Peyer's patch (tissue), 4 donors: Measurements from ENCODE around the gene MAPK10. TPM values are rescaled to one million over a fixed set of nuclear protein-coding genes. Genes with fewer than 3 reads are reported as not detected.

ENCODE experiments used
- DNase-seq, 3 donors: peaks; one replicate each; pipeline ENCODE4 v3.0.0-alpha.2; 2017 to 2019
- H3K27ac ChIP-seq, 4 donors: fragments of 200-600 bp; sonication (generic); one replicate each; pipeline ENCODE4 v1.5.1; 2016 to 2019
- H3K27me3 ChIP-seq, 2 donors: fragments of 200-600 bp; sonication (generic); one replicate each; pipeline ENCODE4 v1.5.1; 2019
- H3K36me3 ChIP-seq, 3 donors: fragments of 200-600 bp; sonication (generic); one replicate each; pipeline ENCODE4 v1.5.1; 2016 to 2019
- H3K4me1 ChIP-seq, 4 donors: fragments of 200-600 bp; sonication (generic); one replicate each; pipeline ENCODE4 v1.5.1; 2016 to 2019
- H3K4me3 ChIP-seq, 4 donors: fragments of 200-600 bp; sonication (generic); 1 replicate in 3 of 4; 2 replicates in 1 of 4; pipeline ENCODE4 v1.5.1; 2016 to 2019; ENCODE audit warnings: mild to moderate bottlenecking in 1 of 4
- H3K9me3 ChIP-seq, 4 donors: fragments of 200-600 bp; sonication (generic); one replicate each; pipeline ENCODE4 v1.5.1; 2016 to 2019; ENCODE audit warnings: mild to moderate bottlenecking in 1 of 4
- POLR2A ChIP-seq, 2 donors: fragments of 450-650 bp; IDR thresholded peaks; one replicate each; pipeline ENCODE4 v1.5.1; 2017; ENCODE audit warnings: antibody characterized with exemption in 2 of 2, mild to moderate bottlenecking in 2 of 2, moderate library complexity in 2 of 2
- total RNA-seq, 4 donors: library from RNA; depleted of rRNA; stranded (reverse); fragments of >200 nt; gene quantifications; one replicate each; pipeline ENCODE4 v1.1.0, GENCODE V29; 2016
- TF ChIP-seq, protein P1 (sequence below), 6 experiments: fragments of 450-650 bp in 4 of 6; fragments of 200-600 bp in 2 of 6; sonication (generic) in 1 of 6; IDR thresholded peaks; one replicate each; pipeline ENCODE4 v1.5.1; 2017 to 2019; ENCODE audit warnings: antibody characterized with exemption in 6 of 6, mild to moderate bottlenecking in 3 of 6, moderate library complexity in 1 of 6

Gene MAPK10
- total RNA-seq, 4 donors from 2014 or later = 1.8 to 35.5 (median 7.3) TPM

- TF ChIP-seq, protein P1, sequence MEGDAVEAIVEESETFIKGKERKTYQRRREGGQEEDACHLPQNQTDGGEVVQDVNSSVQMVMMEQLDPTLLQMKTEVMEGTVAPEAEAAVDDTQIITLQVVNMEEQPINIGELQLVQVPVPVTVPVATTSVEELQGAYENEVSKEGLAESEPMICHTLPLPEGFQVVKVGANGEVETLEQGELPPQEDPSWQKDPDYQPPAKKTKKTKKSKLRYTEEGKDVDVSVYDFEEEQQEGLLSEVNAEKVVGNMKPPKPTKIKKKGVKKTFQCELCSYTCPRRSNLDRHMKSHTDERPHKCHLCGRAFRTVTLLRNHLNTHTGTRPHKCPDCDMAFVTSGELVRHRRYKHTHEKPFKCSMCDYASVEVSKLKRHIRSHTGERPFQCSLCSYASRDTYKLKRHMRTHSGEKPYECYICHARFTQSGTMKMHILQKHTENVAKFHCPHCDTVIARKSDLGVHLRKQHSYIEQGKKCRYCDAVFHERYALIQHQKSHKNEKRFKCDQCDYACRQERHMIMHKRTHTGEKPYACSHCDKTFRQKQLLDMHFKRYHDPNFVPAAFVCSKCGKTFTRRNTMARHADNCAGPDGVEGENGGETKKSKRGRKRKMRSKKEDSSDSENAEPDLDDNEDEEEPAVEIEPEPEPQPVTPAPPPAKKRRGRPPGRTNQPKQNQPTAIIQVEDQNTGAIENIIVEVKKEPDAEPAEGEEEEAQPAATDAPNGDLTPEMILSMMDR (IDR thresholded peaks at IDR 0.05) = no peak
- TF ChIP-seq POLR2A (IDR thresholded peaks at IDR 0.05) = no peak
Observed at GRCh38 chr4:85986266-85986665, 373.6 kb downstream of the MAPK10 start.

DNA sequence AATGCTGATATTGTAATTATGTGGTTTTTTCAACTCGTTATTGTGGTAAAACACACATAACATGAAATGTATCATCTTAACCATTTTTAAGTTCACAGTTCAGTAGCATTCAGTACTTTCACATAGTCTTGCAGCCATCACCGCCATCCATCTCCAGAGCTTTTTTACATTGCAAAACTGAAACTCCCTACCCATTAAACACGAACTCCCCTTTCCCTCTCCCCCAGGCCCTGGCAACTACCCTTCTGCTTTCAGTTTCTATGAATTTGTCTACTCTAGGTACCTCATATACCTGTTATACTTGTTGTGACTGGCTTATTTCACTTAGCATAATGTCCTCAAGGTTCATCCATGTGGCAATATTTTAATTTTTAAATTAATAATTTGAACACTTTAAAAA lies 380.6 kb downstream of the MAPK10 start:
- Histone ChIP-seq H3K9me3 (no peaks in the 10 kb centered on the region), H3K27ac (no peak overlapping the region), H3K36me3 (no peaks in the 10 kb centered on the region), H3K4me3 (no peak overlapping the region), H3K27me3 (no peaks in the 10 kb centered on the region), H3K4me1 (no peaks in the 10 kb centered on the region)
- no peak for DNase-seq
- TF ChIP-seq, protein P1 (IDR thresholded peaks at IDR 0.05) = no peak
- TF ChIP-seq POLR2A (IDR thresholded peaks at IDR 0.05) = no peak

More at GRCh38 chr4:85986266-85986665, 373.6 kb downstream of the MAPK10 start:
- Histone ChIP-seq H3K4me3 (no peak overlapping the region), H3K4me1 (no peaks in the 10 kb centered on the region), H3K27ac (no peak overlapping the region), H3K9me3 (no peaks in the 10 kb centered on the region), H3K36me3 (no peaks in the 10 kb centered on the region), H3K27me3 (no peaks in the 10 kb centered on the region)
- DNase-seq = no peak

DNA sequence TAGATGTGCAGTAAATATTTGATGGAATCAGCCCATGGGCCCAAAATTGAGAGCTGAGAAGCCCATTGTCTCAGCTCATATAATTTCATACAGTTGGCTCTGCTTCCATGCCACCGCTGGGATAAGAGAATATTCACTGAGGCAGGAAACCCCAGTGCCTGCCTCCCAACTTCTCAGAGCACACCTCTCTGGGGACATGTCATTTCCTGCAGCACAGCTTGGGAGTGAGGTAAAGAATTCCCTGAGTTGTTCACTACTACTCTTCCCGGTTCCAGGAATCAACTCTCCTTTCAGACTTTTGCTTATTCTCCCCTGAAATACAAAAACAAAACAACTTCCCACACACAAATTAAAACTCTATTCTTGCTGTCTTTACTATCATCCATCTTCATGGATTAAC lies 389.3 kb downstream of the MAPK10 start:
- no peak for TF ChIP-seq POLR2A (IDR thresholded peaks at IDR 0.05)
- TF ChIP-seq, protein P1 (IDR thresholded peaks at IDR 0.05) = no peak
- Histone ChIP-seq H3K36me3 (no peaks in the 10 kb centered on the region), H3K9me3 (no peaks in the 10 kb centered on the region), H3K27me3 (no peaks in the 10 kb centered on the region), H3K4me3 (no peak overlapping the region), H3K4me1 (no peaks in the 10 kb centered on the region), H3K27ac (no peak overlapping the region)
- no peak for DNase-seq

- no peak for DNase-seq
- H3K27me3 ChIP-seq = no peaks in the 10 kb centered on the region
- TF ChIP-seq, protein P1 (IDR thresholded peaks at IDR 0.05) = peak in 5 of 6 experiments; percentile 48 to 74 (median 65)
- no peak for TF ChIP-seq POLR2A (IDR thresholded peaks at IDR 0.05)
- H3K9me3 ChIP-seq = no peaks in the 10 kb centered on the region
- no peak overlapping the region for H3K27ac ChIP-seq
- H3K4me3 ChIP-seq = no peak overlapping the region
- H3K36me3 ChIP-seq = no peaks in the 10 kb centered on the region
- no peaks in the 10 kb centered on the region for H3K4me1 ChIP-seq
Observed at GRCh38 chr4:85968945-85969819, 390.7 kb downstream of the MAPK10 start.

DNA sequence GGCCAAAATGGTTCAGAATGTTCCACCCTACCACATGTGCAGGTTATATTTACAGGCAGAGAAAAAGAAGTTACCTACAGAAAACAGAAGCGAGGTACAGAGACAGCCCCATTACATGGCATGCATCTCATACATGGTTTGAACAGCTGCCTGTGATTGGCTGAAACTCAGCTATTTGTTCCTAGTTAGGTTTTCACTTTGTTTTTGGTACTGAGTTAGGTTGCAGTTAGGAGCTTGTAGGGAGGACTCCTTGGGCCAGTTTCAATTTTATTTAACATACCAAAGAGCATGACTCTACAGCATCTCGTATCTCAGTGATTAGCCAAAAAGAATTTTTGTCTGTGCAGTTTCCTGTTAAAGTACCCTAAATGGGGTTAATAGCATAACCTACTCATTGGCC lies 392.0 kb downstream of the MAPK10 start:
- DNase-seq = no peak
- Histone ChIP-seq H3K27ac (no peak overlapping the region), H3K9me3 (no peaks in the 10 kb centered on the region), H3K4me3 (no peak overlapping the region), H3K4me1 (no peaks in the 10 kb centered on the region), H3K27me3 (no peaks in the 10 kb centered on the region), H3K36me3 (no peaks in the 10 kb centered on the region)
- no peak for TF ChIP-seq POLR2A (IDR thresholded peaks at IDR 0.05)
- TF ChIP-seq, protein P1 (IDR thresholded peaks at IDR 0.05) = no peak
